ENCODE results near the gene DYNLT4. TPM values are rescaled to one million over a fixed set of nuclear protein-coding genes. Genes with fewer than 3 reads are reported as not detected.

The DYNLT4 gene
- total and polyA plus RNA-seq, 2 of the 8 experiments (the other 6 are each of a cell fraction or from before 2014, with no cell fraction given) = 0.29 TPM; not detected in 1

GRCh38 chr1:44839576-44839975 lies 32.4 kb upstream of the DYNLT4 start:
- Histone ChIP-seq H3K9ac (replicated peaks in 1 of 4; ENCODE audit: extremely low read depth in 1 of 4, low read depth in 3 of 4, low read length in 3 of 4) (no peak overlapping the region), H4K20me1 (replicated peaks in 1 of 2; ENCODE audit: control insufficient read depth in 1 of 2, insufficient read depth in 2 of 2, low read length in 2 of 2) (no peaks in the 10 kb centered on the region), H3K4ac (replicated peaks; ENCODE audit: insufficient read length, low read depth, low read length) (no peak overlapping the region), H4K91ac (replicated peaks; ENCODE audit: insufficient read length, low read length) (no peak overlapping the region), H3K79me2 (ENCODE audit: control insufficient read depth in 1 of 2, insufficient read depth in 2 of 2, low read length in 2 of 2) (no peaks in the 10 kb centered on the region), H3K27ac (ENCODE audit: low read depth, low read length) (no peak overlapping the region), H3K4me1 (replicated peaks in 1 of 4; ENCODE audit: control insufficient read depth in 3 of 4, insufficient read depth in 4 of 4, low read length in 3 of 4) (peaks cover 0 to 5% (median 0%) of the 10 kb centered on the region in 4 experiments; a peak in 2 of 7 replicates), H3K79me1 (ENCODE audit: low read depth, low read length) (no peaks in the 10 kb centered on the region), H3K23ac (ENCODE audit: insufficient read length) (no peak overlapping the region), H3K9me3 (ENCODE audit: insufficient read depth in 2 of 2, low read depth in 1 of 2, low read length in 1 of 2) (no peaks in the 10 kb centered on the region), H2BK120ac (replicated peaks; ENCODE audit: low read depth, low read length) (no peak overlapping the region), H4K5ac (ENCODE audit: insufficient read length, low read depth, low read length) (no peak overlapping the region), H3K56ac (replicated peaks; ENCODE audit: insufficient read length, low read depth, low read length) (no peak overlapping the region), H3K4me2 (ENCODE audit: insufficient read depth in 1 of 2, low read depth in 2 of 2, low read length in 2 of 2) (no peak overlapping the region), H3K4me3 (ENCODE audit: extremely low read depth in 1 of 4, insufficient read depth in 2 of 4, low read depth in 3 of 4, low read length in 4 of 4) (no peak overlapping the region), H2BK15ac (ENCODE audit: low read length) (no peak overlapping the region), H2BK12ac (ENCODE audit: low read depth, low read length) (peak overlapping the region; percentile 84; the same call in 1 of the 2 replicates), H2BK5ac (ENCODE audit: low read depth, low read length) (no peak overlapping the region), H2AK5ac (ENCODE audit: low read depth, low read length) (peak overlapping the region; percentile 3; the same call in 1 of the 2 replicates), H2BK20ac (ENCODE audit: low read length) (no peak overlapping the region), H2AFZ (ENCODE audit: low read length) (no peak overlapping the region), H3K36me3 (ENCODE audit: control insufficient read depth in 2 of 4, insufficient read depth in 4 of 4, low read length in 3 of 4) (no peaks in the 10 kb centered on the region), H3K23me2 (ENCODE audit: low read depth, low read length) (peaks cover 6% of the 10 kb centered on the region; the same call in 1 of the 2 replicates), H3K14ac (ENCODE audit: insufficient read length) (no peak overlapping the region), H3K18ac (ENCODE audit: extremely low read depth, low read length) (no peak overlapping the region), H4K8ac (ENCODE audit: extremely low read depth, insufficient read depth, low read length) (no peak overlapping the region), H3K27me3 (replicated peaks in 1 of 4; ENCODE audit: control insufficient read depth in 3 of 4, extremely low read depth in 1 of 4, insufficient read depth in 3 of 4, low read length in 3 of 4) (peaks cover 0 to 10% (median 6%) of the 10 kb centered on the region in 4 experiments; a peak in 3 of 7 replicates)
- POLR2A ChIA-PET (ENCODE audit: partially characterized antibody) = interaction anchor here (7.9 kb wide), 1 partner anchor 18 kb away, joined by 55 read pairs; no protein-coding TSS in a partner anchor
- DNase-seq (ENCODE audit: low read depth in 1 of 2, low spot score in 2 of 2) (no peak), FAIRE-seq (no peak)
- no peak for TF ChIP-seq ZNF274 (IDR thresholded peaks at IDR 0.05; ENCODE audit: borderline replicate concordance, extremely low read depth, low read length)
- TF ChIP-seq TAF1 (IDR thresholded peaks at IDR 0.05; ENCODE audit: low read depth, low read length) = no peak
- TF ChIP-seq JUND (IDR thresholded peaks at IDR 0.05; ENCODE audit: low read length) = no peak
- no peak for TF ChIP-seq KDM1A (IDR thresholded peaks at IDR 0.05; ENCODE audit: borderline replicate concordance, low read length)
- TF ChIP-seq MAX (IDR thresholded peaks at IDR 0.05) = no peak
- TF ChIP-seq HDAC2 (IDR thresholded peaks at IDR 0.05; ENCODE audit: borderline replicate concordance in 1 of 2, low read depth in 2 of 2, low read length in 2 of 2) = no peak
- no peak for TF ChIP-seq RAD21 (IDR thresholded peaks at IDR 0.05 in 1 of 2, conservative IDR thresholded peaks at IDR 0.05 in 1 of 2; ENCODE audit: low read depth in 2 of 2, low read length in 2 of 2)
- TF ChIP-seq KDM5A (IDR thresholded peaks at IDR 0.05; ENCODE audit: low read length) = no peak
- CTCF ChIA-PET (ENCODE audit: partially characterized antibody) = interaction anchor here (1.0 to 1.3 kb wide), 2 partner anchors 53 to 461 kb away, joined by 3 read pairs; no protein-coding TSS in a partner anchor
- whole genome bisulfite sequencing, 2 experiments (ENCODE audit: extremely low coverage in 1 of 2, insufficient coverage in 1 of 2, insufficient read length in 1 of 2, insufficient replicate concordance in 2 of 2, low coverage in 1 of 2, low lambda C conversion rate in 2 of 2, missing lambda C conversion rate in 1 of 2) = 85% methylated on average over 4 of the region's 4 CpGs; no CpG with 5 or more reads in 1 of the 2 experiments
